ENCODE data around the gene COLGALT1.

Gene COLGALT1

DNA sequence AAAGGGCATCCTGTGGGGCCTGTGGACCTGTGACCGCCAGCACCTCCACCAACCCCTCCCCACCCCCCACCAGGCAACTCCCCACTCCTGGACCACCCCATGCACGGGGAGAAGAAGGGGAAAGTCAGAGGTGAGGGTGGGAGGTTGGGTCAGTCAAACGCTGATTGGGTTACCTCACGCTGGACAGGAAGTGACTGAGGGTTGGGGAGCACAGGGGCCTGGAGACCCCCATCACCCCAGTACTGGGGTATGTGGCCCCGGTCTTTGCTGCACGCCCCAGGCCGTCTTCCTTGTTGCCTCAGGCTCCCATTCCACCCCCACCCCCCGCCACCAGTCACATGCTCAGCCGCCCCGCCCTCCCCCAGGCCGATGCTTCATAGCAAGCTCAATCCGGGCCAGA is 59.0 kb downstream of the COLGALT1 start:
- Histone ChIP-seq H3K4me1 (ENCODE audit: control insufficient read depth, low read length) (peaks cover 22% of the 10 kb centered on the region), H3K79me2 (ENCODE audit: control insufficient read depth, low read length) (no peaks in the 10 kb centered on the region), H3K36me3 (ENCODE audit: control insufficient read depth, low read length) (no peaks in the 10 kb centered on the region), H3K4me3 (ENCODE audit: low read length) (no peak overlapping the region), H3K4me2 (ENCODE audit: low read length) (no peak overlapping the region), H4K20me1 (ENCODE audit: control insufficient read depth, insufficient read depth, low read depth, low read length) (no peaks in the 10 kb centered on the region), H3K27ac (ENCODE audit: low read depth, low read length) (no peak overlapping the region), H3K27me3 (ENCODE audit: control insufficient read depth, low read length) (peaks cover 18% of the 10 kb centered on the region), H3F3A (ENCODE audit: control insufficient read depth, insufficient read depth) (no peaks in the 10 kb centered on the region), H3K9me2 (replicated peaks; ENCODE audit: control insufficient read depth, low read length) (no peaks in the 10 kb centered on the region), H3K9me3 (ENCODE audit: control insufficient read depth, insufficient read depth, low read length) (no peaks in the 10 kb centered on the region)
- no peak for TF ChIP-seq EZH2phosphoT487 (IDR thresholded peaks at IDR 0.05; ENCODE audit: borderline replicate concordance, low read length)
- TF ChIP-seq, protein P1, sequence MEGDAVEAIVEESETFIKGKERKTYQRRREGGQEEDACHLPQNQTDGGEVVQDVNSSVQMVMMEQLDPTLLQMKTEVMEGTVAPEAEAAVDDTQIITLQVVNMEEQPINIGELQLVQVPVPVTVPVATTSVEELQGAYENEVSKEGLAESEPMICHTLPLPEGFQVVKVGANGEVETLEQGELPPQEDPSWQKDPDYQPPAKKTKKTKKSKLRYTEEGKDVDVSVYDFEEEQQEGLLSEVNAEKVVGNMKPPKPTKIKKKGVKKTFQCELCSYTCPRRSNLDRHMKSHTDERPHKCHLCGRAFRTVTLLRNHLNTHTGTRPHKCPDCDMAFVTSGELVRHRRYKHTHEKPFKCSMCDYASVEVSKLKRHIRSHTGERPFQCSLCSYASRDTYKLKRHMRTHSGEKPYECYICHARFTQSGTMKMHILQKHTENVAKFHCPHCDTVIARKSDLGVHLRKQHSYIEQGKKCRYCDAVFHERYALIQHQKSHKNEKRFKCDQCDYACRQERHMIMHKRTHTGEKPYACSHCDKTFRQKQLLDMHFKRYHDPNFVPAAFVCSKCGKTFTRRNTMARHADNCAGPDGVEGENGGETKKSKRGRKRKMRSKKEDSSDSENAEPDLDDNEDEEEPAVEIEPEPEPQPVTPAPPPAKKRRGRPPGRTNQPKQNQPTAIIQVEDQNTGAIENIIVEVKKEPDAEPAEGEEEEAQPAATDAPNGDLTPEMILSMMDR (IDR thresholded peaks at IDR 0.05; ENCODE audit: low read depth, low read length, poor library complexity, severe bottlenecking): no peak

DNA sequence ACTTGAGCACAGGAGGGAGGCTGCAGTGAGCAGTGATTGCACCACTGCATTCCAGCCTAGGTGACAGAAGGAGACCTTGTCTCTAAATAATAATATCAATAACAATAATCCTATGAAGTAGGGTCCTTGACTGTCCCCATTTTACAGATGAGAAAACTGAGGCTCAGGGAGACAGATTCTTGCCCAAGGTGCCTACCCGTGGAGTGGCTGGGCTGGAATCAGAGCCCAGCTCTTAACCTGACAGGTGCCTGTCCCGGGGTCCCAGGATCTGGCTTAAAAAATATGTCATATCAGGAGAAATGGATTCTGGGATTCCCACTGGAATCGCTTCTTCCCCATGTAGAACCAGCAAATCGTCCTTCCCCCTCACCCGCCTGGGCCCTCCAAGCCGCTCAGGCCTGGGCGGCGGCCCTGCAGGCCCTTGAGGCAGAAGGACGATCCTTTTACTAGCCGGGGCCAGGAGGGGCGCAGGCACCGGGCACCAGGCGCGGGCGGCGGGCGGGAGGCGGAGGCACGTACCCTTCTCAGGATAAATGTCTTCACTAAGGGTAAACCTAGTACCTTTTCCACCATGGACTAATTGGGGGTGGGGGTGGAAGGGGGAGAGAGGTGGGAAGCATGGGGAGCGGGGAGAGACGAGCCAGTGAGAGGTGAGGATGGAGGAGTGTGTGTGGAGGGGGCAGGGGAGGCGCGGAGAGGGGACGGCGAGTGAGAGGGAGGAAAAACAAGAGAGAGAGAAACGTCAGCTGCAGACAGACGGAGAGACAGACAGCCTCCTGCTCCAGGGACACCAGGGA is 60.6 kb downstream of the COLGALT1 start:
- H3K79me2 ChIP-seq (ENCODE audit: control insufficient read depth, low read length): no peaks in the 10 kb centered on the region
- H4K20me1 ChIP-seq (ENCODE audit: control insufficient read depth, insufficient read depth, low read depth, low read length): no peaks in the 10 kb centered on the region
- no peak overlapping the region; the same call in 1 of the 2 replicates for H3K4me2 ChIP-seq (ENCODE audit: low read length)
- TF ChIP-seq, protein P1 (IDR thresholded peaks at IDR 0.05; ENCODE audit: low read depth, low read length, poor library complexity, severe bottlenecking): no peak
- TF ChIP-seq EZH2phosphoT487 (IDR thresholded peaks at IDR 0.05; ENCODE audit: borderline replicate concordance, low read length): no peak
- no peak overlapping the region for H3K27ac ChIP-seq (ENCODE audit: low read depth, low read length)
- H3F3A ChIP-seq (ENCODE audit: control insufficient read depth, insufficient read depth): no peaks in the 10 kb centered on the region
- no peaks in the 10 kb centered on the region for H3K9me3 ChIP-seq (ENCODE audit: control insufficient read depth, insufficient read depth, low read length)
- no peak overlapping the region for H3K4me3 ChIP-seq (ENCODE audit: low read length)
- no peaks in the 10 kb centered on the region for H3K9me2 ChIP-seq (replicated peaks; ENCODE audit: control insufficient read depth, low read length)
- peaks cover 15% of the 10 kb centered on the region for H3K4me1 ChIP-seq (ENCODE audit: control insufficient read depth, low read length)
- H3K36me3 ChIP-seq (ENCODE audit: control insufficient read depth, low read length): no peaks in the 10 kb centered on the region
- peaks cover 18% of the 10 kb centered on the region for H3K27me3 ChIP-seq (ENCODE audit: control insufficient read depth, low read length)

DNA sequence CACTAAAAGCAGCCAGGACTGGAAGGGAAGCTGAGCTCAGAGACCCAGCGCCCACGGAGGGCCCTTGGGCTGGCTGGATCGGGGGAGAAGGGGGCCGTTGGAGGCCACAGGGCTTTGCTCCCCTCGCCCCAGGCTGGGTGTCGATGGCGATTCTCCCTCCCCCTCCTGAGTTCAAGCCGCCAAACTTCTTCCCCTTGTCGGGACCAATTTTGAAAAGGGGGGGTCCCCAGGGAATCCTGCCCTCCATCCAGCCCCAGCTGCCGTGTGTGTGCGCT is 61.2 kb downstream of the COLGALT1 start:
- Histone ChIP-seq H3K4me1 (ENCODE audit: control insufficient read depth, low read length) (peaks cover 13% of the 10 kb centered on the region), H3K4me3 (ENCODE audit: low read length) (no peak overlapping the region), H3K36me3 (ENCODE audit: control insufficient read depth, low read length) (no peaks in the 10 kb centered on the region), H3K79me2 (ENCODE audit: control insufficient read depth, low read length) (no peaks in the 10 kb centered on the region), H4K20me1 (ENCODE audit: control insufficient read depth, insufficient read depth, low read depth, low read length) (no peaks in the 10 kb centered on the region), H3K27me3 (ENCODE audit: control insufficient read depth, low read length) (peaks cover 18% of the 10 kb centered on the region), H3K27ac (ENCODE audit: low read depth, low read length) (no peak overlapping the region), H3K9me3 (ENCODE audit: control insufficient read depth, insufficient read depth, low read length) (peaks cover 1% of the 10 kb centered on the region; the same call in 1 of the 2 replicates), H3F3A (ENCODE audit: control insufficient read depth, insufficient read depth) (no peaks in the 10 kb centered on the region), H3K4me2 (ENCODE audit: low read length) (peak overlapping the region; percentile 14; the same call in 1 of the 2 replicates), H3K9me2 (replicated peaks; ENCODE audit: control insufficient read depth, low read length) (no peaks in the 10 kb centered on the region)
- no peak for TF ChIP-seq EZH2phosphoT487 (IDR thresholded peaks at IDR 0.05; ENCODE audit: borderline replicate concordance, low read length)
- TF ChIP-seq, protein P1 (IDR thresholded peaks at IDR 0.05; ENCODE audit: low read depth, low read length, poor library complexity, severe bottlenecking): no peak
